ENCODE measurements around the gene NRXN3.

GRCh38 chr14:78425782-78426181 lies 255.6 kb downstream of the NRXN3 start:
- no peak for TF ChIP-seq CTCF (IDR thresholded peaks at IDR 0.05)
- no peak for TF ChIP-seq POLR2A (IDR thresholded peaks at IDR 0.05)

Measured in body of pancreas (tissue), 4 donors.